ENCODE results near the gene SNX30.
A peak's percentile ranks its signal among the peaks of the same experiment; 100 is the strongest.

The SNX30 gene, protein sequence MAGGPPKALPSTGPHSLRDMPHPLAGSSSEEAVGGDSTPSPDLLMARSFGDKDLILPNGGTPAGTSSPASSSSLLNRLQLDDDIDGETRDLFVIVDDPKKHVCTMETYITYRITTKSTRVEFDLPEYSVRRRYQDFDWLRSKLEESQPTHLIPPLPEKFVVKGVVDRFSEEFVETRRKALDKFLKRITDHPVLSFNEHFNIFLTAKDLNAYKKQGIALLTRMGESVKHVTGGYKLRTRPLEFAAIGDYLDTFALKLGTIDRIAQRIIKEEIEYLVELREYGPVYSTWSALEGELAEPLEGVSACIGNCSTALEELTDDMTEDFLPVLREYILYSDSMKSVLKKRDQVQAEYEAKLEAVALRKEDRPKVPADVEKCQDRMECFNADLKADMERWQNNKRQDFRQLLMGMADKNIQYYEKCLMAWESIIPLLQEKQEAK

DNA sequence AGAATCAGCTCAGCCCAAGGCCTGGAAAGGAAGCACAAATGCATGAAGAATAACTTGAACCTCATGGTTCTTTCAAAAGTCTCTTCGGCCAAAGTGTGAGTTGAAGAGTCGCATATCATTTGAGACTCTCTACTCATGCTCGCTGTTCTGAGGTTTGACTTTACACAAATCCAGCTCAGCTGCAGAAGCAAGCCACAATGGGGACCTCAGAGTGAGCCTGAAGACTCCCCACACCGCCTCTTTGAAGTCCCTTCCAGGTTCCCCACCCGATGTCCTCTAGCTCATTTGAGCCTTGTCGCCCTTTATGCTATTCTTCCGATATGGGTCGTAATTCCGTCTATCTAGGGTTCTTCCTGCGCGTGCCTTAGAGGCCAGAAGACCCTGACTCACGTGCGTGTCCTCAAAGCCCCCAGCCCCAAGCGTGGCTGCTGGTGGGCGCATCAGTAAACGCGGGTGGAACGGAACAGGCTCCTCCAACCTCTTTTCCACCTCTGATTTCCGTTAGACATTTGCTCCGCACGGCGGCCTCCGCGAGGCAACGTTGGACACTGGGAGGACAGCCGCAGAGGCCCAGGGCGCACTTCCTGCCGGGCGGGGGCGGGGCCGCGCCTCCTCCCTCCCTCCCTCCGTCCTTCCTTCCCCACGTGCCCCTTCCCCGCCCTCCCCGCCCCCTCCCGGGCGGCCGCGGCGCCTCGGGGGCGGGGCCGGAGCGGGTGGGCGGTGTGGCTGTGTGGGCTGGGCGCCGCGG is at the start of gene SNX30:
TSS of gene SNX30 (plus strand) at position 745 of the 748 bp plus-strand sequence. CDS start 242 bp downstream, outside the sequence.
- TF ChIP-seq, protein P1, sequence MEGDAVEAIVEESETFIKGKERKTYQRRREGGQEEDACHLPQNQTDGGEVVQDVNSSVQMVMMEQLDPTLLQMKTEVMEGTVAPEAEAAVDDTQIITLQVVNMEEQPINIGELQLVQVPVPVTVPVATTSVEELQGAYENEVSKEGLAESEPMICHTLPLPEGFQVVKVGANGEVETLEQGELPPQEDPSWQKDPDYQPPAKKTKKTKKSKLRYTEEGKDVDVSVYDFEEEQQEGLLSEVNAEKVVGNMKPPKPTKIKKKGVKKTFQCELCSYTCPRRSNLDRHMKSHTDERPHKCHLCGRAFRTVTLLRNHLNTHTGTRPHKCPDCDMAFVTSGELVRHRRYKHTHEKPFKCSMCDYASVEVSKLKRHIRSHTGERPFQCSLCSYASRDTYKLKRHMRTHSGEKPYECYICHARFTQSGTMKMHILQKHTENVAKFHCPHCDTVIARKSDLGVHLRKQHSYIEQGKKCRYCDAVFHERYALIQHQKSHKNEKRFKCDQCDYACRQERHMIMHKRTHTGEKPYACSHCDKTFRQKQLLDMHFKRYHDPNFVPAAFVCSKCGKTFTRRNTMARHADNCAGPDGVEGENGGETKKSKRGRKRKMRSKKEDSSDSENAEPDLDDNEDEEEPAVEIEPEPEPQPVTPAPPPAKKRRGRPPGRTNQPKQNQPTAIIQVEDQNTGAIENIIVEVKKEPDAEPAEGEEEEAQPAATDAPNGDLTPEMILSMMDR (IDR thresholded peaks at IDR 0.05; ENCODE audit: low read depth, low read length), result peak; percentile 14
- in situ Hi-C loops (cut with HindIII; ENCODE audit: low sequenced_read_pairs), result no loop called here
- peak within 1 kb of the TSS; percentile 67 for H3K4me3 ChIP-seq (ENCODE audit: low read depth, low read length)
- peak; percentile 88 for DNase-seq (ENCODE audit: low read depth, low spot score)

DNA sequence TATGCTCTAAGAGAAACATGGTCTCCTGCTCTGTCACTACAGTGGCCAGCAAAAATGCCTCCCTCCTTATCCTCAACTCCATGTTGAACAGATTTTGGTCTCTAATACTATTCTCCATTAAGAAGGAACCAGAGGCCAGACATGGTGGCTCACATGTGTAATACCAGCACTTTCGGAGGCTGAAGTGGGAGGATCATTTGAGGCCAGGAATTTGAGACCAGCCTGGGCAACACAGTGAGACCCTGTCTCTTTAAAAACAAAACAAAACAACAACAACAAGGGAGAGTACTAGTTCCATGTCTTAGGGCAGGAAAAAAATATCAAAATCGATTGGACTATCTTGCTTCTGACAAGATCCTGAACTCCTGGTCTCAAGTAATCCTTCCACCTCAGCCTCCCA is 47.3 kb upstream of the SNX30 start:
- no peak for DNase-seq (ENCODE audit: low read depth, low spot score)
- no peak overlapping the region for H3K4me3 ChIP-seq (ENCODE audit: low read depth, low read length)
- TF ChIP-seq, protein P1 (IDR thresholded peaks at IDR 0.05; ENCODE audit: low read depth, low read length), result no peak
- in situ Hi-C loops (cut with HindIII; ENCODE audit: low sequenced_read_pairs), result no loop called here

DNA sequence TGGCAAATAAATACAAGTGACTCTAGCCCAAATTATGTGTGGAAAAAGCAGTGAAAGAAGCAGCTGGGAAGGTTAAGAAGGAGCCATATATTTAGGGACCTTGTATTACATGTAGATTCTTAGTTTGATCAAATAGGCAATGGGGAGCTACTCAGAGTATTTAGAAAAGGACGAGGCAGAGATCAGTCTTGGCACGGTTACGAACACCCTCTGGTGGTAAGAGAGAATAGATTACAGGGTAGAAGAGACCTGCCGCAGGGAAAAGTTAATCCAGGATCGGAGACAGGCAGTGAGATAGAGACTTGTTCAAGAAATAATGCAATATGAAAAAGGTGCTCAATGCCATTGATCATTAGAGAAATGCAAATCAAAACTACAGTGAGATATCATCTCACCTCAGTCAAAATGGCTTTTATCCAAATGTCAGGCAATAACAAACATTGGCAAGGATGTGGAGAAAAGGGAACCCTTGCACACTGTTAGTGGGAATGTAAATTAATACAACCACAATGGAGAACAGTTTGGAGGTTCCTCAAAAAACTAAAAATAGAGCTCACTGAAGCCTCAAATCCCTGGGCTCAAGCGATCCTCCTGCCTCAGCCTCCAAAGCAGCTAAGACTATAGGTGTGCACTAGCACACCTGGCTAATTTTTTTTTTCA is 44.7 kb upstream of the SNX30 start:
- H3K4me3 ChIP-seq (ENCODE audit: low read depth, low read length), result no peak overlapping the region
- in situ Hi-C loops (cut with HindIII; ENCODE audit: low sequenced_read_pairs), result no loop called here
- TF ChIP-seq, protein P1 (IDR thresholded peaks at IDR 0.05; ENCODE audit: low read depth, low read length), result peak; percentile 61
- DNase-seq (ENCODE audit: low read depth, low spot score), result peak; percentile 65

DNA sequence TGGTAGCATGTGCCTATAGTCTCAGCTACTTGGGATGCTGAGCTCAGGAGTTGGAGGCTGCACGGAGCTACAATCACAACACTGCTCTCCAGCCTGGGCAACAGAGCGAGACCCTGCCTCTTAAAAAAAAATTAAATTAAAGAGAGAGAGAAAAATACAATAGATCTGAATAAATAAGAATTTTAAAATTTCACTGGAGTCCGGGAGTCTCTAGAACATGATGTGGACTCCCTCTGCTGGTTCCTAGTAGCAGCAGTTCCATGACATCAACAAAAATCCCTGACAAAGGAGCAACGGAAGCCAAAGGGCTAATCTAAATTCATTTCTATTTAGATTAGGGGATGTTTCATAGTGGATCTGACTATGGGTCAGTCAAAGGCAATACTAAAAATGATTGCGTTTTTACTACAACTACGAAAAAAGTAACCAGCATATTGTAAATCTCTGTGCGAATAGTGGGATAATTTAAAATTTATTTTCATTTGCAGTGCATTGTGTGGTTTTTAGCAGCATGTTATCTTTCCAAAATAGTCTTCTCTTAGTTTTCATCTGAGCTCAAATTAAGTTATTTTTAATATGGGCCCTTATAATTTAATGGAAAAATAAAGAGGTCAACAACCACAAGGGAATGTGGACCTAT is 39.4 kb upstream of the SNX30 start:
- TF ChIP-seq, protein P1 (IDR thresholded peaks at IDR 0.05; ENCODE audit: low read depth, low read length), result peak; percentile 78
- H3K4me3 ChIP-seq (ENCODE audit: low read depth, low read length), result no peak overlapping the region
- in situ Hi-C loops (cut with HindIII; ENCODE audit: low sequenced_read_pairs), result no loop called here
- peak; percentile 47 for DNase-seq (ENCODE audit: low read depth, low spot score)

DNA sequence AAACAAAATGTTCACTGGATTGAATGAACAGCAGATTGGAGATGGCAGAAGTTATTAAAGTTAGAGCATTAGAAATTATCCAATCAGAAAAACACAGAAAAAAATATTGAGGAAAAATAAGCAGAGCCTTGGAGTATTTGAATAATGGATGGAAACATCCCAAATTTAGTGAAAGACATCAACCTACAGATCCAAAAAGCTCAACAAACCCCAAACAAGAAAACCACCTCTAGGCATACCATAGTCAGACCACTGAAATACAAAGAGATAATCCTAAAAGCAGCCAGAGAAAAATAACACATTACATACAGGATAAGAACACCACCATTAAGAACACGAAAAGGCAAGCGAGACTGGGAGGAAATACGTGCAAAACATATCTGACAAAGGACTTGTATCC is 37.9 kb upstream of the SNX30 start:
- DNase-seq (ENCODE audit: low read depth, low spot score), result no peak
- TF ChIP-seq, protein P1 (IDR thresholded peaks at IDR 0.05; ENCODE audit: low read depth, low read length), result no peak
- H3K4me3 ChIP-seq (ENCODE audit: low read depth, low read length), result no peak overlapping the region
- in situ Hi-C loops (cut with HindIII; ENCODE audit: low sequenced_read_pairs), result no loop called here
